GM12878 (cell line): ENCODE results near the gene COL26A1. TPM values are rescaled to one million over a fixed set of nuclear protein-coding genes. Genes with fewer than 3 reads are reported as not detected.
A peak's percentile ranks its signal among the peaks of the same experiment; 100 is the strongest.

Experiments used
- BMI1 ChIP-seq: fragments of 450-650 bp; IDR thresholded peaks from 2 replicates; pipeline ENCODE4 v1.6.1; 2016; ENCODE audit warnings: mild to moderate bottlenecking, moderate library complexity, borderline replicate concordance
- CHD4 ChIP-seq: fragments of 200-600 bp; sonication (generic); IDR thresholded peaks from 2 replicates; pipeline ENCODE4 v1.6.1; 2016; ENCODE audit warnings: mild to moderate bottlenecking
- EP300 ChIP-seq, 2 experiments: fragments of 150-350 bp in 1 of 2; IDR thresholded peaks; 2 replicates each; pipeline ENCODE4 v1.6.1; 2011 to 2012; ENCODE audit warnings: low read depth in 2 of 2, low read length in 2 of 2, borderline replicate concordance in 1 of 2, improper control_type of control experiment in 1 of 2, inconsistent platforms in 1 of 2; ENCODE audit not compliant: control insufficient read depth in 1 of 2
- GABPA ChIP-seq: IDR thresholded peaks from 2 replicates; pipeline ENCODE4 v1.6.1; 2014; ENCODE audit warnings: antibody characterized with exemption, low read depth, mild to moderate bottlenecking, inconsistent platforms
- GATAD2B ChIP-seq: fragments of 450-650 bp; conservative IDR thresholded peaks from 2 replicates; pipeline ENCODE4 v1.6.1; 2017; ENCODE audit warnings: low read depth, mild to moderate bottlenecking, moderate library complexity
- NFIC ChIP-seq: IDR thresholded peaks from 2 replicates; pipeline ENCODE4 v1.6.1; 2012; ENCODE audit warnings: low read depth, mild to moderate bottlenecking, inconsistent platforms, low read length, moderate library complexity
- NRF1 ChIP-seq: conservative IDR thresholded peaks from 2 replicates; pipeline ENCODE4 v1.6.1; 2011; ENCODE audit warnings: mild to moderate bottlenecking, low read depth, low read length, improper control_type of control experiment
- PAX5 ChIP-seq: IDR thresholded peaks from 2 replicates; pipeline ENCODE4 v1.6.1; 2011; ENCODE audit warnings: low read depth, low read length, borderline replicate concordance
- PML ChIP-seq: IDR thresholded peaks from 2 replicates; pipeline ENCODE4 v1.6.1; 2012; ENCODE audit warnings: low read length, inconsistent platforms
- POLR2AphosphoS2 ChIP-seq: IDR thresholded peaks from 2 replicates; pipeline ENCODE4 v1.6.1; 2011; ENCODE audit warnings: low read depth, mild to moderate bottlenecking, low read length, improper control_type of control experiment, moderate library complexity
- POLR2AphosphoS5 ChIP-seq: IDR thresholded peaks from 2 replicates; pipeline ENCODE4 v1.6.1; 2011; ENCODE audit warnings: mild to moderate bottlenecking, low read length, inconsistent platforms
- SIN3A ChIP-seq: IDR thresholded peaks from 2 replicates; pipeline ENCODE4 v1.6.1; 2012; ENCODE audit warnings: low read depth, low read length, improper control_type of control experiment
- SREBF2 ChIP-seq: IDR thresholded peaks from 2 replicates; pipeline ENCODE4 v1.6.1; 2012; ENCODE audit warnings: mild to moderate bottlenecking, low read length
- polyA plus RNA-seq, 11 experiments: library from polyadenylated mRNA; depleted of rRNA in 4 of 11; unstranded in 6 of 11; stranded (reverse) in 5 of 11; fragments of >200 nt; fragmentation: Nextera tagmentation in 4 of 11; fragmentation: Illumina TruSeq in 1 of 11; extraction: Ambion mirVana in 4 of 11; extraction: Trizol in 1 of 11; gene quantifications; 1 replicate in 1 of 11; 2 replicates in 10 of 11; pipeline versions ENCODE4 v1.2.1 to v1.2.3, GENCODE V29; 2011 to 2016; ENCODE audit warnings: inconsistent platforms in 2 of 11, missing spikeins in 2 of 11, low read depth in 1 of 11
- total RNA-seq, 4 experiments: library from RNA; depleted of rRNA in 3 of 4; stranded (reverse); fragments of >200 nt in 3 of 4; fragmentation: Illumina TruSeq in 1 of 4; extraction: Trizol in 1 of 4; gene quantifications; 2 replicates each; pipeline versions ENCODE4 v1.2.1 to v1.2.3, GENCODE V29; 2013 to 2021
- TF ChIP-seq, protein P1 (sequence below): IDR thresholded peaks from 2 replicates; pipeline ENCODE4 v1.6.1; 2012; ENCODE audit warnings: low read depth, low read length, improper control_type of control experiment
- TF ChIP-seq, protein P2 (sequence below): fragments of 450-650 bp; conservative IDR thresholded peaks from 2 replicates; pipeline ENCODE4 v1.6.1; 2017; ENCODE audit warnings: mild to moderate bottlenecking, moderate library complexity
- TF ChIP-seq, protein P3 (sequence below), 3 experiments: IDR thresholded peaks in 2 of 3; conservative IDR thresholded peaks in 1 of 3; 2 replicates each; pipeline ENCODE4 v1.5.1; 2011; ENCODE audit warnings: low read depth in 3 of 3, low read length in 3 of 3, mild to moderate bottlenecking in 3 of 3, control low read depth in 2 of 3, moderate library complexity in 2 of 3, inconsistent platforms in 1 of 3, mixed read lengths in 1 of 3; ENCODE audit not compliant: control insufficient read depth in 2 of 3, insufficient read depth in 1 of 3; ENCODE audit errors: extremely low read depth in 1 of 3
- TF ChIP-seq, protein P4 (sequence below): fragments of 450-650 bp; IDR thresholded peaks from 2 replicates; pipeline ENCODE4 v1.6.1; 2017; ENCODE audit warnings: low read depth, mild to moderate bottlenecking, moderate library complexity
- TF ChIP-seq, protein P5 (sequence below): fragments of 450-650 bp; IDR thresholded peaks from 2 replicates; pipeline ENCODE4 v1.6.1; 2016; ENCODE audit warnings: mild to moderate bottlenecking, moderate library complexity, borderline replicate concordance

The COL26A1 gene
- total and polyA plus RNA-seq, 10 of the 15 experiments (the other 5 are each of a cell fraction or from before 2014, with no cell fraction given) = 0.08 TPM; not detected in 9

DNA sequence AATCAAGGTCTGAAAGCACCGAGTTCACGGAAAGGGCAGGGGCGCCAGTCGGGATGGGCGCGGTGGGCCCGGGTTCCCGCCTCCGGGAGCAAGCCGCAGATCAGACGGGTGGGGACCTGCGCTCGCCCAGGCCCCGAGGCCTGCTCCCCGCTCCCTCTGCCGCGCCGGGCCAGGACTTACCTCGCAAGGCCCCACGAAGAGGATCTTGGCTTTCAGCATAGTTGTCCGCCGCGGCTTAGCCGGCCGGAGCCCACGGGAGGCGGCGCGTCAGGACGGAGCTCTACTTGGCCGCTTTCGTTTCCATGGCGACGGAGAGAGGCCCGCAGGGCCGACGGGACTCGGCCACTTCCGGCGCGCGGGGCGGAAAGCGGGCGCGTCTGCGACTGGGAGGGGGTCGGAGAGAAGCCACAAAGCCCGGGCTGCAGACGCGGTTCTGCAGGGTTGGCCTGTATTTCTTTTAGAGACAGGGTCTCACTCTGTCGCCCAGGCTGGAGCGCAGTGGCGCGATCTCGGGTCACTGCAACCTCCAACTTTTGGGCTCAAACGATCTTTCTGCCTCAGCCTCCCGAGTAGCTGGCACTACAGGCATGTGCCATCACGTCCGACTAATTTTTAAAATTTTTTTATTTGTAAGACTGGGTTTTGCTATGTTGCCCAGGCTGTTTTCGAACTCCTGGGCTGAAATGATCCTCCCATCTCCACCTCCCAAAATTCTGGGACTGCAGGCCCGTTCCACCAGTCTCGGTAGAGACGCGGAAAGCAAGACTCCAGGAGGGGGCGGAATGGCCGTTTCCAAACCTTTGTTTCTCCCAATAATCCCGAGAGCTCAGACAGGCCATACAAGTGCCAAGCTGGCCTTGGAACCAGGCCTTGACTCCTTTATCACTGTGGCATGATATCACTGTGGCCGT lies 40.9 kb upstream of the COL26A1 start, which contains the start of gene IFT22 (continued):
- TF ChIP-seq BMI1 (peak; percentile 98), POLR2AphosphoS2 (no peak), PAX5 (peak; percentile 29; the same call in 1 of the 2 replicates), NFIC (no peak), SIN3A (peak; percentile 54; the same call in 1 of the 2 replicates), GABPA (peak; percentile 82), GATAD2B (0 out of 2 replicates have a peak, but pooled peaks have one; percentile 25), SREBF2 (no peak), POLR2AphosphoS5 (peak; percentile 64; the same call in 1 of the 2 replicates), PML (peak; percentile 34; the same call in 1 of the 2 replicates), CHD4 (no peak), NRF1 (no peak), EP300 (IDR thresholded peaks at IDR 0.05; ENCODE audit: borderline replicate concordance in 1 of 2, control insufficient read depth in 1 of 2, low read depth in 2 of 2, low read length in 2 of 2) (no peak)
- TF ChIP-seq, protein P1, sequence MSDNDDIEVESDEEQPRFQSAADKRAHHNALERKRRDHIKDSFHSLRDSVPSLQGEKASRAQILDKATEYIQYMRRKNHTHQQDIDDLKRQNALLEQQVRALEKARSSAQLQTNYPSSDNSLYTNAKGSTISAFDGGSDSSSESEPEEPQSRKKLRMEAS = peak; percentile 46; the same call in 1 of the 2 replicates
- TF ChIP-seq, protein P2, sequence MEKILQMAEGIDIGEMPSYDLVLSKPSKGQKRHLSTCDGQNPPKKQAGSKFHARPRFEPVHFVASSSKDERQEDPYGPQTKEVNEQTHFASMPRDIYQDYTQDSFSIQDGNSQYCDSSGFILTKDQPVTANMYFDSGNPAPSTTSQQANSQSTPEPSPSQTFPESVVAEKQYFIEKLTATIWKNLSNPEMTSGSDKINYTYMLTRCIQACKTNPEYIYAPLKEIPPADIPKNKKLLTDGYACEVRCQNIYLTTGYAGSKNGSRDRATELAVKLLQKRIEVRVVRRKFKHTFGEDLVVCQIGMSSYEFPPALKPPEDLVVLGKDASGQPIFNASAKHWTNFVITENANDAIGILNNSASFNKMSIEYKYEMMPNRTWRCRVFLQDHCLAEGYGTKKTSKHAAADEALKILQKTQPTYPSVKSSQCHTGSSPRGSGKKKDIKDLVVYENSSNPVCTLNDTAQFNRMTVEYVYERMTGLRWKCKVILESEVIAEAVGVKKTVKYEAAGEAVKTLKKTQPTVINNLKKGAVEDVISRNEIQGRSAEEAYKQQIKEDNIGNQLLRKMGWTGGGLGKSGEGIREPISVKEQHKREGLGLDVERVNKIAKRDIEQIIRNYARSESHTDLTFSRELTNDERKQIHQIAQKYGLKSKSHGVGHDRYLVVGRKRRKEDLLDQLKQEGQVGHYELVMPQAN = peak; percentile 79; the same call in 1 of the 2 replicates
- TF ChIP-seq, protein P3, sequence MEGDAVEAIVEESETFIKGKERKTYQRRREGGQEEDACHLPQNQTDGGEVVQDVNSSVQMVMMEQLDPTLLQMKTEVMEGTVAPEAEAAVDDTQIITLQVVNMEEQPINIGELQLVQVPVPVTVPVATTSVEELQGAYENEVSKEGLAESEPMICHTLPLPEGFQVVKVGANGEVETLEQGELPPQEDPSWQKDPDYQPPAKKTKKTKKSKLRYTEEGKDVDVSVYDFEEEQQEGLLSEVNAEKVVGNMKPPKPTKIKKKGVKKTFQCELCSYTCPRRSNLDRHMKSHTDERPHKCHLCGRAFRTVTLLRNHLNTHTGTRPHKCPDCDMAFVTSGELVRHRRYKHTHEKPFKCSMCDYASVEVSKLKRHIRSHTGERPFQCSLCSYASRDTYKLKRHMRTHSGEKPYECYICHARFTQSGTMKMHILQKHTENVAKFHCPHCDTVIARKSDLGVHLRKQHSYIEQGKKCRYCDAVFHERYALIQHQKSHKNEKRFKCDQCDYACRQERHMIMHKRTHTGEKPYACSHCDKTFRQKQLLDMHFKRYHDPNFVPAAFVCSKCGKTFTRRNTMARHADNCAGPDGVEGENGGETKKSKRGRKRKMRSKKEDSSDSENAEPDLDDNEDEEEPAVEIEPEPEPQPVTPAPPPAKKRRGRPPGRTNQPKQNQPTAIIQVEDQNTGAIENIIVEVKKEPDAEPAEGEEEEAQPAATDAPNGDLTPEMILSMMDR (IDR thresholded peaks at IDR 0.05 in 2 of 3, conservative IDR thresholded peaks at IDR 0.05 in 1 of 3; ENCODE audit: control insufficient read depth in 2 of 3, extremely low read depth in 1 of 3, insufficient read depth in 1 of 3, low read depth in 3 of 3, low read length in 3 of 3) = peak in 2 of 3 experiments; percentile 7 to 17; a peak in 1 of 6 replicates
- TF ChIP-seq, protein P4, sequence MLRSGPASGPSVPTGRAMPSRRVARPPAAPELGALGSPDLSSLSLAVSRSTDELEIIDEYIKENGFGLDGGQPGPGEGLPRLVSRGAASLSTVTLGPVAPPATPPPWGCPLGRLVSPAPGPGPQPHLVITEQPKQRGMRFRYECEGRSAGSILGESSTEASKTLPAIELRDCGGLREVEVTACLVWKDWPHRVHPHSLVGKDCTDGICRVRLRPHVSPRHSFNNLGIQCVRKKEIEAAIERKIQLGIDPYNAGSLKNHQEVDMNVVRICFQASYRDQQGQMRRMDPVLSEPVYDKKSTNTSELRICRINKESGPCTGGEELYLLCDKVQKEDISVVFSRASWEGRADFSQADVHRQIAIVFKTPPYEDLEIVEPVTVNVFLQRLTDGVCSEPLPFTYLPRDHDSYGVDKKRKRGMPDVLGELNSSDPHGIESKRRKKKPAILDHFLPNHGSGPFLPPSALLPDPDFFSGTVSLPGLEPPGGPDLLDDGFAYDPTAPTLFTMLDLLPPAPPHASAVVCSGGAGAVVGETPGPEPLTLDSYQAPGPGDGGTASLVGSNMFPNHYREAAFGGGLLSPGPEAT = peak; percentile 38; the same call in 1 of the 2 replicates
- TF ChIP-seq, protein P5, sequence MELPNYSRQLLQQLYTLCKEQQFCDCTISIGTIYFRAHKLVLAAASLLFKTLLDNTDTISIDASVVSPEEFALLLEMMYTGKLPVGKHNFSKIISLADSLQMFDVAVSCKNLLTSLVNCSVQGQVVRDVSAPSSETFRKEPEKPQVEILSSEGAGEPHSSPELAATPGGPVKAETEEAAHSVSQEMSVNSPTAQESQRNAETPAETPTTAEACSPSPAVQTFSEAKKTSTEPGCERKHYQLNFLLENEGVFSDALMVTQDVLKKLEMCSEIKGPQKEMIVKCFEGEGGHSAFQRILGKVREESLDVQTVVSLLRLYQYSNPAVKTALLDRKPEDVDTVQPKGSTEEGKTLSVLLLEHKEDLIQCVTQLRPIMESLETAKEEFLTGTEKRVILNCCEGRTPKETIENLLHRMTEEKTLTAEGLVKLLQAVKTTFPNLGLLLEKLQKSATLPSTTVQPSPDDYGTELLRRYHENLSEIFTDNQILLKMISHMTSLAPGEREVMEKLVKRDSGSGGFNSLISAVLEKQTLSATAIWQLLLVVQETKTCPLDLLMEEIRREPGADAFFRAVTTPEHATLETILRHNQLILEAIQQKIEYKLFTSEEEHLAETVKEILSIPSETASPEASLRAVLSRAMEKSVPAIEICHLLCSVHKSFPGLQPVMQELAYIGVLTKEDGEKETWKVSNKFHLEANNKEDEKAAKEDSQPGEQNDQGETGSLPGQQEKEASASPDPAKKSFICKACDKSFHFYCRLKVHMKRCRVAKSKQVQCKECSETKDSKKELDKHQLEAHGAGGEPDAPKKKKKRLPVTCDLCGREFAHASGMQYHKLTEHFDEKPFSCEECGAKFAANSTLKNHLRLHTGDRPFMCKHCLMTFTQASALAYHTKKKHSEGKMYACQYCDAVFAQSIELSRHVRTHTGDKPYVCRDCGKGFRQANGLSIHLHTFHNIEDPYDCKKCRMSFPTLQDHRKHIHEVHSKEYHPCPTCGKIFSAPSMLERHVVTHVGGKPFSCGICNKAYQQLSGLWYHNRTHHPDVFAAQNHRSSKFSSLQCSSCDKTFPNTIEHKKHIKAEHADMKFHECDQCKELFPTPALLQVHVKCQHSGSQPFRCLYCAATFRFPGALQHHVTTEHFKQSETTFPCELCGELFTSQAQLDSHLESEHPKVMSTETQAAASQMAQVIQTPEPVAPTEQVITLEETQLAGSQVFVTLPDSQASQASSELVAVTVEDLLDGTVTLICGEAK = peak; percentile 78; the same call in 1 of the 2 replicates
